Fibroblast of the conjunctiva (primary cell): ENCODE data around the gene SMAD4.
"Not testable (repeated sequence)": the region's sequence is repeated elsewhere in the genome, so short reads cannot be mapped to it uniquely, and the experiment has no call there.

Experiments used
- DNase-seq: peaks from one replicate; pipeline ENCODE4 v3.0.0-alpha.2; 2010; ENCODE audit warnings: low read depth

SMAD4 gene

DNA sequence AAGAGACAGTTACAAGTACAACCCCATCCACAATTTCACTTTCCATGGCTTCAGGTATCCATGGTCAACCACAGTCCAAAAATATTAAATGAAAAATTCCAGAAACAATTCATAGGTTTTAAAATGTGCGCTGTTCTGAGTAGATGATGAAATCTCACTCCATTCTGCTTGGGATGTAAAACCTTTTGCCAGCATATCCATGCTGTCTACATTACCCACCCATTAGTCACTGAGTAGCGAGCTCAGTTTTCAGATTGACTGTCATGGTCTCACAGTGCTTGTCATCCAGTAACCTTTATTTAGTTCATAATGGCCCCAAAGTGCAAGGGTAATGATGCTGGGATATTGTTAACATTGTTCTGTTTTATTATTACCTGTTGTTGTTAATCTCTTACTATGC, 40.5 kb downstream of the SMAD4 start:
- DNase-seq: peak; percentile 85

DNA sequence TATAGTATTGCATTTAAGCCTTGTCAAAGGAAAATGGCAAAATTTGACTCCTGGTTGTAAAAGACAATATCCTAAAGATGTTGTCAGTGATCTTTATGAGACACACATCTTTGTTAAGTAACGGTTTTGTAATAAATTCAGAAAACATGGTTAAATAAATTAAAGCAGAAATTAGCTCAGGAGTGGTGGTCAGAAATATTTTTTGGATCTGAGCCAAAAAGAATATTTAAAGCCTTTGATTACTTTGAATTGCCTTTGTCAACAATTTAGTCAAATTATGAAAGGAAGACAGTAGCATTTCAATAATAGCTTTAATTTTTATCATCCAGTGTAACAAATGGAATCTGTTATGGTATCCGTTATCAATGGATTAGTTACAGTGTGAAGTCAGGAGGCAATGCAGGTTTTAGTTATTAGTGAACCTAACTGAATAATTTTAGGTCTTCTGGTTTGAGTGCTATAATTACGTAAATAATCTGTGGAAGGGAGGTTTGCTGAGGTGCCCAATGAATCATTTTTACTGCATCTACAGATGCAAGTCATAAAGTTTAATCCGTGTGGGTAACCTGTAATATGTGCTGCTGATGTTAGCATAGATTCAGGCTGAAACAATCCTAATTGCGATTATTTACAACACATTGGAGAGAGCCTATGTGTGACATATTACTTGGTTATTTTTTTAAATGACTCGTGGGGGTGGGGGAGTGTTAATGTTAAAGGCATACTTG, 42.7 kb downstream of the SMAD4 start:
- DNase-seq: no peak

GRCh38 chr18:51074605-51075004, 44.6 kb downstream of the SMAD4 start:
- no peak for DNase-seq

DNA sequence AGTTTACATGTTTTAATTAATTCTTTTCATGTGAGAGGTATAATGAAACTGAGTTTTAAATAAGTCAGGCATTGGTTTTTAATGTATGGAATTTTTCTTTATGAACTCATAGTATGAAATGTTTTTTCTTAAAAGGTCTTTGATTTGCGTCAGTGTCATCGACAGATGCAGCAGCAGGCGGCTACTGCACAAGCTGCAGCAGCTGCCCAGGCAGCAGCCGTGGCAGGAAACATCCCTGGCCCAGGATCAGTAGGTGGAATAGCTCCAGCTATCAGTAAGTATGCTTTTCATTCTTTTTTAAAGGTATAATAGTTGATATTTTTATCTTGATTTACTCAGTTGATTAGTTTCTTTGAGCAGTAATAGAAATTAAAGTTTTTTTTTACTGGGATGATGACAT, 46.5 kb downstream of the SMAD4 start:
- DNase-seq: no peak

DNA sequence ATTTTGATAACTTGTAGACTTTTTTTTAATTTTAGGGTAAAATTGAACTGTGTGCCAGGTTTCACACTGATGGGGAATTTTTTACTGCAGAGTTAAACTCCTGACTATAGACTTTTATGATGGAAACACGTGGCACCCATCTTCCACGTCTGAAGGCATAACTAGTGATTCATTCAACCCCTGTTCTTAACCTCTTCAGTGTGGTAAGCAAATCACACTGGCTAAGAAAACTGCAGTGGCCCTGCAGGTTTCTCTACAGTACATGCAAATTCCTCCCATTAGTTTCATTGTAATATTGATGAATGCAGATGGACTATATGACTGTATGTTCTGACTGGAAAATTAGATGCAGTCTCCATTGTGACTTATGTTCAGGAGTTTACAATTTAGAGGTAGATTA, 47.2 kb downstream of the SMAD4 start:
- no peak for DNase-seq

- no peak for DNase-seq
Observed at GRCh38 chr18:51078026-51078425, 48.0 kb downstream of the SMAD4 start.

GRCh38 chr18:51082571-51083267, 52.7 kb downstream of the SMAD4 start:
- DNase-seq: no peak

GRCh38 chr18:51083398-51083797, 53.4 kb downstream of the SMAD4 start:
- no peak for DNase-seq

DNA sequence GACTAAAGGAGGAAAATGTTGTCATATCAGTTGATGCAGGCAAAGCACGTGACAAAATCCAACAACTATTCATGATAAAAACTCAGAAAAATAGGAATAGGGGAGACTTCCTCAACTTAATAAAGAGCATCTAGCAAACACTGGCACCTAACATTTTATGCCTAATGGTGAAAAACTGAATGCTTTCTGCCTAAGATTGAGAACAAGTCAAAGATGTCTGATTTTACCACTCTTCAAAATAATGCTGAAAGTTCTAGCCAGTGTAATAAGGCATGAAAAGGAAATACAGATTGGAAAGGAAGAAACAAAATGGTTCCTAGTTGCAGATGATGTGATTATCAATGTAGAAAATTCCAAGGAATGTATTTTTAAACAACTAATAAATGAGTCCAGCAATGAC, 58.4 kb downstream of the SMAD4 start:
- no peak for DNase-seq

DNA sequence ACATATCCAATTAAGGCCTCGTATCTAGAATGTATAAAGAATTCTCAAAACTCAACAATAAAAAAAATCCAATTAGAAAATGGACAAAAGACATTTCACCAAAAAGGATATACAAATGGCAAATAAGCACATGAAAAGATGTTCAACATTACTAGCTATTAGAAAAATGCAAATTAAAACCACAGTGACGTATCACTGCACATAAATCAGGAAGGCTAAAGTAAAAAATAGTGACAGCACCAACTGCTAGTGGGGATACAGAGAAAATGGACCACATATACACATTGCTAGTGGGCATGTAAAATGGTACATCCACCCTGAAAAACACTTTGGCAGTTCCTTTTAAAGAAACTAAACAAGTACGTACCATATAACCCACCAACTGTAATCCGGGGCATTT, 59.7 kb downstream of the SMAD4 start:
- DNase-seq: no peak

GRCh38 chr18:51091270-51091669, 61.3 kb downstream of the SMAD4 start:
- no peak for DNase-seq

DNA sequence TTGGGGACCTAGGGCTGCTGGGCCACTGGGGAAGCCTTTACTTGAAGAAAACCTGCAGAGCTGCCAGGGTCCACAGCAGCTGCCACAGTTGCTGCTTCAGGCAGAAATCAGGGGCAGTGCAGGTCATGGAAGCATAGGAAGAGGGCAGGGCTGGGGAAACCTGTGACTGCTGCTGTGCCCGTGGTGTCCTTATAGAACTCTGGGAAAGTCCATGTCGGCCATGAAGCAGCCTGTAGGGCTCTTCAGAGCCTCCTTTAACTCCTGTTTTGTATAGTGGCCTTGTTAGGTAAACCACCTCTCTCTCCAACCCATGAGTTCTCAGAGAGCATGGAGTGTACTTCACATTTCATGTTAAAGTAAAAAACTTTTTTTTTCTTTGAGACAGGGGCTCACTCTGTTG, 62.1 kb downstream of the SMAD4 start:
- no peak for DNase-seq

- not testable (repeated sequence) for DNase-seq
Observed at GRCh38 chr18:51092967-51093366, 63.0 kb downstream of the SMAD4 start.

DNA sequence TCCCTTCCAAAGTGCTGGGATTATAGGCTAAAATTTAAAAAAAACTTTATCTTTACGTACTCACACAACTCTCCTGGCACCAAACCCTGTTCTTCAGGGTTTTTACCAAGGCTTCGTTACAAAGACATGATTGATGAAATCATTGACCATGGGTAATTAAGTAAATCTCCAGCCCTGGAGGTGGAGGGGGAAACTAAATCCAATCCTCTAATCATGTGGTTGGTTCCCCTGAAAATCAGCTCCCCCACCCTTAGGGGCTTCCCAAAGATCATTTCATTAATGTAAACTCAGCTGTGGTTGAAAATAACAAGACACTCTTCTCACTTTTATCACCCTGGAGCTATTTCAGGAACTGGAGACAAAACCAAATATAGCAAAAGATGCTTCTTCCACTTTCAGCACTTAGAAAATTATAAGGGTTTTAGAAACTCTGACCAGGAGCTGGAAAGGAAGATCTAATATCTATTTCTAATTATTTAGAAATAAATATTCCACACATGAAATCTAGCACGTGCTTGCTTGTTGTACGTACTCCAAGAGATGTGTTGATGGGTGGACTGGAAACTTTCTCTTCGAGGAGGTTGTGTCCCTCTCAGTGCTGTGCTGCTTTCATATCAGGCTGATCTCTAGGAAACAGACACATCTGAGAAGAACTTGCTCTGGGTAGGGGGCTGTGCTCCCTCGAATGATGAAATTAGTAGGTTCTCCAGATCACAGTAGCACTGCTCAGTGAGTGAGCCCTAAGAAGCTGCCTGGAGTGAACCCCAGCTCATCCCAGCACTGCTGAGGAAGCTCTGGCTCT, 67.2 kb downstream of the SMAD4 start:
- DNase-seq: no peak

DNA sequence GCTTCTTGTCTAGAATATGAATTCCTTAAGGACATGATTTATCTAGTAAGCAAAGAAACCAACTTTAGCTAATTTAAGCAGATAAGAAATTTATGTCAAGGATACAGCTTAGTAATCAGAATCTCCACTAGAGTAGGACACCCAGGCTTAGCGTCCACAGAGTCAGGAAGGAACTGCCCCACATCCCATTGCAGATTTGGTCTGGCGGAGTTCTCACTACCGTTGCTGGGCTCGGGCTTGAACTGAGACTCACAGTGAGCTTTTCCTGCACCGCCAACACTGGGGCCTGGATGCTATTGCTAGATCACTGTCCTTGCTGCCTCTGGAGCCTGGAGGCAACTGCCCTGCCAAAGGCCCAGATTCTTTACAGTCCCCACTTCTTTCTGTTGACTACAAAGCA, 68.1 kb downstream of the SMAD4 start:
- DNase-seq: no peak

GRCh38 chr18:51098513-51098912, 68.5 kb downstream of the SMAD4 start:
- DNase-seq: no peak

DNA sequence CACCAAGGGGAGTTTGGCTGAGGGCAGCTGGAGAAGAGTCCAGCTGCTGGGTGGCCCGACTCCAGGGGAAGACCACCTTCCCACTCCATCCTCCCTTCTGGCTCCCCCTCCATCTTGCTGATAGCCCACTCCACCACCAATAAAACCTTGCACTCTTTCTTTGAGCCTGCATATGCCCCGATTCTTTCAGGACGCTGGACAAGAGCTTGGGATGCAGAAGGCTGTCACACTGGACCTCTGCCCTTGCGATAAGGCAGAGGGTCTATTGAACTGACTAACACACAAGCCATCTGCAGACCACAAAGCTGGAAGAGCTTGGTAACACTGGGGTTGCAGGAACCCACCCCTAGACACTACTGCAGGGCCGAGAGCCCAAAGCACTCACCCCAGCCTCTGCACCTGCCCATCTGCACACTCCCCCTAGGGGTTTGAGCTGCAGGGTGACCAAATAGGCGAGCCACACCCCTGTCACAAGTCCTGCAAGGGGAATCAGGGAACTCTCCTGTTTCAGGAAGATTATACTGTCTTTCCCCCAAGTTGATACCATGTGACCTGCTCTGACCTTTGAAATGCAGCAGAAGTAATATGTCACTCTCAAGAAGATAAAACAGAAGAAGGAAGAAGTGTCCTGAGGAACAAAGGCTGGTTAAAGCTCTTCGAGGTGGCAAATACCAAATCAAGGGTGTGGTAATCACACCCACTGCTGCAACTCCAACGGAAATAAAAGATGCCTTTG, 70.5 kb downstream of the SMAD4 start:
- no peak for DNase-seq

DNA sequence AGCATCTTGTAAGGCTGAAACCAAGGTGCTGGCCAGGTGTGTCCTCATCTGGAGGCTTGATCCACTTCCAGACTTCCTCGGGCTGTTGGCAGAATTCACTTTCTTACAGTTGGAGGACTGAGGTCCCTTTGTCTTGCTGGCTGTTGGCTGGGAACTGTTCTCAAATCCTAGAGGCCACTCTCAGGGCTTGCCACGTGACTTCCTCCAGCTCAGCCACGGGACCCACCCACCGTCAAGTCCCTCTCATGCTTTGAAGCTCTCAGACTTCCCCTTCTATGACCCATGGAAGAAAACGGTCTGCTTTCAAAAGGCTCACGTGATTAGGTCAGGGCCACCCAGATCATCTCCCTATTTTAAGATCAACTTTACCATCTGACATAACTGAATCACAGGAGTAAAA, 77.1 kb downstream of the SMAD4 start:
- no peak for DNase-seq

DNA sequence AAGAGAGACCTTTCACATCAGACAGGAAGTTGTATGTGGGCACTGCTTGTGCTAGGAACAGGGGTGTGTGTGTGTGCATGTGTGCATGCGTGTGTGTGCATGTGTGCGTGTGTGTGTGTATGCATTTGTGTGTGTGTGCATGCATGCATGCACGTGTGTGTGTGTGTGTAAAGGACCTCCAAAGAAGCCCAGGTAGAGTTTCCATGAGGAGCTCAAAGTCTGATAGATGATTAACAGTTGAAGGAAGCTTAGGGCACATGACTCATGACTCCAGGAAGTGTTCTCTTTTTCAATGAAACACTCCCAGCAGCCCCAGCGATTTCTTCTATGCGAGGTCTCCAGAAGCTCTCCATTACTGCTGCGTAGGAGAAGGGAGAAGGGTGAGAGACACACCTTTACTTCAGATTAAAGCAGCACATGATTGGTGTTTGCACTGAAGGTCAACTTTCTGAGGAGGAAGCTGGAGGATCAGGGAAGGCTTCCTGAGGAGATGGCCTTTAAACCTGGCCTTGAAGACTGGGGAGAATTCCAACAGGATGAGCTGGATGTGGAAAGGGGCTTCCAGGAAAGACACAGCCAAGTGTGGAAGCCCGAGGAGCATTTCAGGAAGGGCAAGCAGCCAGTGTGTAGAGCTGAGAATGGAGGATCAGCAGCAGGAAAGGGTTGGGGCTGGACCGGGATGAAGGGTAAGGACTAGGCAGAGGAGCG, 77.7 kb downstream of the SMAD4 start:
- DNase-seq: no peak

GRCh38 chr18:51108330-51108729, 78.3 kb downstream of the SMAD4 start:
- no peak for DNase-seq

DNA sequence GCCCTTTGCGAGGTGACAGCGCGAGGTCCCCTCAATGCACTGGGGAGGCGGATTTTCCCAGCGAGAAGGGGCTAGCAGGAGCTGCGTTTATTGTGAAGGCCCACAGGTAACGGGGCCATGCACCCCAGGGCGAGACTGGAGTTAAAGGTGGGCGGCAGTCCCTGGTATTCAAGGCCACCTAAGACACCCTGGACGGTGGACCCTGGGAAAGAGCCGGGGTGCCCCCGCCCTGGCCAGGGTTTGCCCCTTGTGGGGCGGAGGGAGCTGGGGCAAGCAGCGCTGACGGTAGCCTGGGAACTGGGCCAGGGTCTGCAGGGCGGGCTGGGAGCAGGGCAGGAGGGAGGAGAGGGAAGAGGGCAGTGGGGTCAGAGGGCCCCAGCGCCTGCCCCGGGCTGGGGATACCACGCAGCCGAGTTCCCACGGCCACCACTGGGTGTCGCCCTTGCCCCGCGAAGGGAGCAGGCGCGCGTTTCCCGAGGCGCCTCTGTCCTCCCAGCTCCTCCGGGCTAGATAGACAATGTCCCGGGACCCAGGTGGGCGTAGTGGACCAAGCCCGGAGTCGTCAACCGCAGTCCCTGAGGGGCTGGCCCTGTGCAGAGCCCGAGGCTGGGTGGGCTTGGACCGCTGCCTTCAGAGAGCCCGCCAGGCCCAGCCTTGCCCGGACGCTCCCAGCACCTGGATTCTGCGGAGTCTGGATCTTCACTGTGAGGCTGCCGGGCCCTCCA, 80.2 kb downstream of the SMAD4 start:
- DNase-seq: no peak
